ENCODE measurements around the gene ASXL1.

ASXL1 gene

GRCh38 chr20:32411955-32412706 lies 54.0 kb downstream of the ASXL1 start:
- no peak for DNase-seq

DNA sequence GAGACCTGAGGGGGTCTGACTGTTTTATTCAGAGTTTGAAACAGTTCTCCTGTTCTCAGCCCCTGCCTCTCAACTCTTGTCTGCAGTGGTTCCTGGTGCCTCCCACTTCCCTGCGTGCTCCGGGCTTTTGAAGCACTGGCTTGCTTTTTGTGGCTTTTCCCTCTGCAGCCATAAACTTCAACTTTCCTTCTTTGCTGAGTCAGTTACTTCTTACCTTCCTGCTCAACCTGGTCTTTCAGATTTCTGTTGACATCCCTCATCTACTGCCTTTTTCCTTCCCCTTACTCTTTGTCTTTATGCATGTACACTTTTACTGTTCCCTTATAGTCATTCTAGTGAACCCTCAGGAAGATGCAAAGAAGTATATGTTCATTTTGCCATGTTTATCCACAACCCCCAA lies 57.4 kb downstream of the ASXL1 start:
- no peak for DNase-seq

GRCh38 chr20:32416206-32416605 lies 58.1 kb downstream of the ASXL1 start:
- DNase-seq: no peak

GRCh38 chr20:32418376-32418775 lies 60.2 kb downstream of the ASXL1 start:
- no peak for DNase-seq

- DNase-seq: no peak
These were observed 63.2 kb downstream of the ASXL1 start for GRCh38 chr20:32421290-32421689.

- DNase-seq: no peak
These were observed 69.9 kb downstream of the ASXL1 start for GRCh38 chr20:32427996-32428395.

DNA sequence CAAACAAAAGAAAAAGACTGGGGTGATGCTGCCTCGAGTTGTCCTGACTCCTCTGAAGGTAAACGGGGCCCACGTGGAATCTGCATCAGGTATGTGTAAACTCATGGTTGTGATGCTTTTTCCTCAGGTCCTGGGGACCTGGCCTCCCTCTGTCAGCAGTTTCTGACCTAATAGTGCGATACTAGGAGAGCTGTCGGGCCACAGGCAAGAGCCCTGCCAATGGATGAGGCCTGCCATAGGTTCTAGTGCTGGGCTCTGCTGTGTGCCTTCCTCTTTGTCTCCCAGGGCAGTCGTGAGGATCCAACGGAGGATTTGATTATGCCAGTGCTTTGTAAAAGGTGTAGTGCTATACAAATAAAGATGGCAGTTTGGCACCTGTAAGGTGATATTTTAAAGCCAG lies 71.2 kb downstream of the ASXL1 start:
- no peak for DNase-seq

- no peak for DNase-seq
These were observed 71.7 kb downstream of the ASXL1 start for GRCh38 chr20:32429745-32430360.

DNA sequence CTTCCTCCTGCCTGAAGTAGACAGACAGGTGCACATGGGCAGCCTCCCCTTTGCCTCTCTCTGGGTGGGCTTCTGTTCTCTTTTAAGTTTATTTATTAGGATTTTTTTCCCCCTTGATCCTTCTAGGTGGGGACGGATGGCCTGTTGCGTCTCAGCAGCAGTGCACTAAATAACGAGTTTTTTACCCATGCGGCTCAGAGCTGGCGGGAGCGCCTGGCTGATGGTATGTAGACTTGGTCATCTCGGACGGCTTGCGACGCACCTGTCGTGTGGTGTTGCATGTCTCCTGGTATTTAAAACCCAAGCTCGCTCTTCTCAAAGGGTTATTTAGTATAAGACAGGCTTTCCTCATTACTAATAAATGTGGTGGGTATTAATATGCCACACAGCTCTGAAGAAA lies 73.3 kb downstream of the ASXL1 start:
- no peak for DNase-seq

DNA sequence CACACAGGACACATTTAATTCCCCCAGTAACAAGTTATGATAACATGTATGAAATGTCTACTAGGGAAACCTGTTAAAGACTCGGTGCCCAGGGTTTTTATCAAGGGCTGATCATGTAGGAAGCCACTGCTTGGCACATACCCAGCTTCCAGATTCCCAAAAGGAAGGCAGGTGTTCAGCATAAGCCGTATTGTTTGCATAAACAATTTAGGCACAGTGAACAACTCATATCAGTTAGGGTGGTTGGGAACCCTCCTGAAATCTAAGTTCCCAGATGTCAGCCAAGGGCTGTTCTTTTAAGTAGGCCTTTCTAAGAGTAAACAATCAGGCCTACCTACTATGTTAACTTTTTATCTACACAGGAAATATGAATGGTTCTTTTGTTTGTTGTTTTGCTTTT lies 74.1 kb downstream of the ASXL1 start:
- DNase-seq: no peak

DNA sequence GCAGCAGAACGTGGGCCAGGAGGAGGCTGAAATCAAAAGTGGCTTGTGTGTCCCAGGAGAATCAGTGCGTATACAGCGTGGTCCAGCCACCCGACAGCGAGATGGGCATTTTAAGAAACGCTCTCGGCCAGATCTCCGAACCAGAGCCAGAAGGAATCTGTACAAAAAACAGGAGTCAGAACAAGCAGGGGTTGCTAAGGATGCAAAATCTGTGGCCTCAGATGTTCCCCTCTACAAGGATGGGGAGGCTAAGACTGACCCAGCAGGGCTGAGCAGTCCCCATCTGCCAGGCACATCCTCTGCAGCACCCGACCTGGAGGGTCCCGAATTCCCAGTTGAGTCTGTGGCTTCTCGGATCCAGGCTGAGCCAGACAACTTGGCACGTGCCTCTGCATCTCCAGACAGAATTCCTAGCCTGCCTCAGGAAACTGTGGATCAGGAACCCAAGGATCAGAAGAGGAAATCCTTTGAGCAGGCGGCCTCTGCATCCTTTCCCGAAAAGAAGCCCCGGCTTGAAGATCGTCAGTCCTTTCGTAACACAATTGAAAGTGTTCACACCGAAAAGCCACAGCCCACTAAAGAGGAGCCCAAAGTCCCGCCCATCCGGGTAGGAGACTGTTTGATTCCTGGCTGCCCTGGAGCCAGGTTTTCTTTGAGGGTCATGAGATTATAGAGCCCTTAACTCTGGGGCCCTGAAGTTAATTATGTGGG lies 75.3 kb downstream of the ASXL1 start:
- no peak for DNase-seq

GRCh38 chr20:32434434-32434833 lies 76.3 kb downstream of the ASXL1 start:
- no peak for DNase-seq

DNA sequence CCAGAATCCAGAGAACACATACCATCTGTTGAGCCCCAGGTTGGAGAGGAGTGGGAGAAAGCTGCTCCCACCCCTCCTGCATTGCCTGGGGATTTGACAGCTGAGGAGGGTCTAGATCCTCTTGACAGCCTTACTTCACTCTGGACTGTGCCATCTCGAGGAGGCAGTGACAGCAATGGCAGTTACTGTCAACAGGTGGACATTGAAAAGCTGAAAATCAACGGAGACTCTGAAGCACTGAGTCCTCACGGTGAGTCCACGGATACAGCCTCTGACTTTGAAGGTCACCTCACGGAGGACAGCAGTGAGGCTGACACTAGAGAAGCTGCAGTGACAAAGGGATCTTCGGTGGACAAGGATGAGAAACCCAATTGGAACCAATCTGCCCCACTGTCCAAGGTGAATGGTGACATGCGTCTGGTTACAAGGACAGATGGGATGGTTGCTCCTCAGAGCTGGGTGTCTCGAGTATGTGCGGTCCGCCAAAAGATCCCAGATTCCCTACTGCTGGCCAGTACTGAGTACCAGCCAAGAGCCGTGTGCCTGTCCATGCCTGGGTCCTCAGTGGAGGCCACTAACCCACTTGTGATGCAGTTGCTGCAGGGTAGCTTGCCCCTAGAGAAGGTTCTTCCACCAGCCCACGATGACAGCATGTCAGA lies 77.4 kb downstream of the ASXL1 start:
- no peak for DNase-seq

GRCh38 chr20:32436142-32436861 lies 78.2 kb downstream of the ASXL1 start:
- no peak for DNase-seq

- DNase-seq: no peak
These were observed 78.8 kb downstream of the ASXL1 start for GRCh38 chr20:32436968-32437367.

GRCh38 chr20:32437391-32438074 lies 79.4 kb downstream of the ASXL1 start:
- DNase-seq: no peak

- no peak for DNase-seq
These were observed 80.3 kb downstream of the ASXL1 start for GRCh38 chr20:32438331-32438858.

GRCh38 chr20:32439132-32439829 lies 81.2 kb downstream of the ASXL1 start:
- DNase-seq: no peak

DNA sequence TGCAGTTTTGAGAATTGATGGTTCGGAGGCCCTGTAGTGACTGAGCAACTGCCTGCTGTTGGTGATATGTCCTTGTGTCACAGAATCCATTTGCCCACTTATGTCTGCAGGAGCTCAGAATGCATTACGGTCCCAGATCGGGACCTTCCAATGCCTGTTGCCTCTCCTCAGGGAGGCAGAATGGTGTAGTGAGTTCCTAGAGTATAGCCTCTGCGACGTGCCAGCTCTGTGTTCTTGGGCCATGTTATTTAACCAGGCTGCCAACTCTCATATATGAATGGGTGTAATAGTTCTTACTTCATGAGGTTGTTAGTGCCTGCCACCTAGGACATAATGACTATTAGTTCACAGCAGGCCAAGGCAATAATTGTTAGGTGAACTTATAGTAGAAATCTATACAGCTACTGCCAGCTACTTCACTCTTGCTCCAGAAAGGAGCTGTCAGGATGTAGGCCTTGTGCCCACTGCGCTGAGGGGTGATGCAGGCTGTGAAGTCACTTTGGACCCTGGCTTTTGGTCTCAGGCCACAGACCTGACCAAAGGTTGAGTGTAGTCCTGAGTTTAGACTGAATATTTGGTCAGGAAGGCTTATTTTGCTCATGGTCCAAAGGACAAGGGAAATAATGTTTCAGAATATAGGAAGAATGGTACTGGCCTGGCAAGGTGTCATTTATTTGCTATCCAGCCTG lies 82.1 kb downstream of the ASXL1 start:
- no peak for DNase-seq

- DNase-seq: no peak
These were observed 82.6 kb downstream of the ASXL1 start for GRCh38 chr20:32440758-32441078.

GRCh38 chr20:32441638-32442037 lies 83.5 kb downstream of the ASXL1 start:
- no peak for DNase-seq

Data from SIG-M5 (cell line).